Heart right ventricle (tissue), 16 donors: ENCODE results near the gene REEP6. TPM values are rescaled to one million over a fixed set of nuclear protein-coding genes. Genes with fewer than 3 reads are reported as not detected.

ENCODE experiments used
- ATAC-seq, 8 donors: fragments of 200-7000 bp; cut with Tn5 transposase; one replicate each; pipeline ENCODE4 v1.9.1; 2020; ENCODE audit warnings: mild to moderate bottlenecking in 8 of 8, moderate library complexity in 8 of 8, moderate number of reproducible peaks in 1 of 8
- DNase-seq, 2 donors: peaks; one replicate each; pipeline ENCODE4 v3.0.0-alpha.2; 2020
- H3K27ac ChIP-seq, 10 donors: fragments of 200-600 bp; sonication (generic) in 2 of 10; one replicate each; pipeline versions ENCODE4 v1.5.0 to v1.8.0; 2020 to 2022; ENCODE audit warnings: mild to moderate bottlenecking in 3 of 10
- H3K27me3 ChIP-seq, 7 donors: fragments of 200-600 bp; one replicate each; pipeline ENCODE4 v1.8.0; 2021 to 2022; ENCODE audit warnings: mild to moderate bottlenecking in 2 of 7
- H3K36me3 ChIP-seq, 9 donors: fragments of 200-600 bp; sonication (generic) in 1 of 9; one replicate each; pipeline versions ENCODE4 v1.5.0 to v1.8.0; 2020 to 2022; ENCODE audit warnings: mild to moderate bottlenecking in 2 of 9
- H3K4me1 ChIP-seq, 9 donors: fragments of 200-600 bp; sonication (generic) in 1 of 9; one replicate each; pipeline versions ENCODE4 v1.5.0 to v1.8.0; 2020 to 2022; ENCODE audit warnings: mild to moderate bottlenecking in 4 of 9
- H3K4me3 ChIP-seq, 10 donors: fragments of 200-600 bp; sonication (generic) in 2 of 10; one replicate each; pipeline versions ENCODE4 v1.5.0 to v1.8.0; 2020 to 2022; ENCODE audit warnings: mild to moderate bottlenecking in 7 of 10, moderate library complexity in 2 of 10
- H3K9me3 ChIP-seq, 11 donors: fragments of 200-600 bp in 10 of 11; sonication (generic) in 2 of 11; one replicate each; pipeline versions ENCODE4 v1.5.0 to v1.8.0; 2013 to 2022; ENCODE audit warnings: mild to moderate bottlenecking in 2 of 11, control low read depth in 1 of 11, moderate library complexity in 1 of 11
- CTCF ChIP-seq, 9 donors: fragments of 200-600 bp; sonication (generic) in 2 of 9; IDR thresholded peaks; one replicate each; pipeline versions ENCODE4 v1.5.0 to v1.8.0; 2021 to 2022; ENCODE audit warnings: antibody characterized with exemption in 9 of 9, mild to moderate bottlenecking in 5 of 9, moderate library complexity in 1 of 9
- WGBS, 2 donors: extraction: QIAGEN DNeasy Blood & Tissue Kit; methylation state at CpG; one replicate each; pipeline ENCODE4 v1.1.7; 2013; ENCODE audit warnings: inconsistent platforms in 1 of 2; 5-methylcytosine and 5-hydroxymethylcytosine counted together
- intact Hi-C, 10 donors: fragments of 100-400 bp; cut with DNase I; formaldehyde crosslinking; loops; one replicate each; pipeline versions ENCODE4 v1.11.1 to v1.14.2; 2022
- polyA plus RNA-seq, 2 donors: library from polyadenylated mRNA; stranded (reverse); fragments of 200-250 nt; gene quantifications; one replicate each; pipeline ENCODE4 v1.2.3, GENCODE V29; 2013
- total RNA-seq, 10 donors: library from RNA; stranded (reverse); fragmentation: NEBNext Ultra II Directional in 3 of 10; extraction: Animal tissue kit (Norgen Biotek cat#: 25700) in 3 of 10; gene quantifications; one replicate each; pipeline versions ENCODE4 v1.2.1 to v1.2.4, GENCODE V29; 2021 to 2023
- donor health status: Arrhythmogenic right ventricular cardiomyopathy.
- donor health status: ischemic (EF 13 %, LVEDD 7.1; RV severe dilation, severe dysfunction).
- donor health status: healthy with polysubstance abuse.
- donor health status: DM: no; HTN: yes; CAD: no.
- donor health status: DM: no; HTN: no; CAD: no.
- donor health status: ischemic (EF 25% LVEDD 6.9; RV normal size, moderate dysfunction).
- donor health status: ischemic (EF 25% LVEDD 5.7; RV mildly dilated, moderate dysfunction).
- donor health status: healthy.
- donor health status: DM: yes; HTN: yes; CAD: no.
- donor health status: Ischemic cardiomyopathy.
- donor health status: ischemic (EF 35%, LVEDD 5.7; RV mildly dilated, moderate dysfunction).
- donor health status: nonischemic (EF 11% LVEDD 7.7; RV severe dilation, severe dysfunction).
- donor health status: DM: yes; HTN: yes; CAD: no.
- donor health status: PGD.
- donor health status: ischemic (EF 29% LVEDD 5.4; RV normal size, mild dysfunction).
- donor health status: nonischemic (EF 23%, LVEDD 6.1; RV moderate dilation, normal function).

The REEP6 gene
- total and polyA plus RNA-seq, 12 donors, result 1.8 to 5.0 (median 3.8) TPM

GRCh38 chr19:1449467-1450442, 41.2 kb upstream of the REEP6 start, which contains the start of gene APC2:
APC2 (plus strand) TSS chr19:1450121; CDS start chr19:1453002, 2,881 bp downstream.
- intact Hi-C loops, result loop anchor here in 2 of 10 donors (10.0 kb wide), 1 partner anchor 65 kb away; the partner anchor contains the start of gene ADAMTSL5 (in 2 of the 2)
- TF ChIP-seq CTCF (IDR thresholded peaks at IDR 0.05), result no peak
- no peak for ATAC-seq
- Histone ChIP-seq H3K4me1 (peaks cover 15 to 39% (median 36%) of the 10 kb centered on the region in 9 donors), H3K9me3 (no peaks in the 10 kb centered on the region), H3K36me3 (no peaks in the 10 kb centered on the region), H3K4me3 (no peak within 1 kb of the TSS), H3K27ac (no peak within 1 kb of the TSS), H3K27me3 (peaks cover 53 to 100% (median 93%) of the 10 kb centered on the region in 7 donors)
- DNase-seq, result no peak
- WGBS, 2 donors, result 5 to 6% methylated on average over 63 to 74 of the region's 74 CpGs

- Histone ChIP-seq H3K27me3 (peaks cover 57 to 100% (median 98%) of the 10 kb centered on the region in 7 donors), H3K4me1 (peaks cover 12 to 40% (median 35%) of the 10 kb centered on the region in 9 donors), H3K27ac (no peak overlapping the region), H3K9me3 (no peaks in the 10 kb centered on the region), H3K4me3 (no peak overlapping the region), H3K36me3 (no peaks in the 10 kb centered on the region)
- no peak for ATAC-seq
- TF ChIP-seq CTCF (IDR thresholded peaks at IDR 0.05), result no peak
- 60 to 61% methylated on average over 22 of the region's 22 CpGs for WGBS, 2 donors
- DNase-seq, result no peak
- intact Hi-C loops, result no loop called here
Measured at GRCh38 chr19:1450735-1451731, 39.9 kb upstream of the REEP6 start.

DNA sequence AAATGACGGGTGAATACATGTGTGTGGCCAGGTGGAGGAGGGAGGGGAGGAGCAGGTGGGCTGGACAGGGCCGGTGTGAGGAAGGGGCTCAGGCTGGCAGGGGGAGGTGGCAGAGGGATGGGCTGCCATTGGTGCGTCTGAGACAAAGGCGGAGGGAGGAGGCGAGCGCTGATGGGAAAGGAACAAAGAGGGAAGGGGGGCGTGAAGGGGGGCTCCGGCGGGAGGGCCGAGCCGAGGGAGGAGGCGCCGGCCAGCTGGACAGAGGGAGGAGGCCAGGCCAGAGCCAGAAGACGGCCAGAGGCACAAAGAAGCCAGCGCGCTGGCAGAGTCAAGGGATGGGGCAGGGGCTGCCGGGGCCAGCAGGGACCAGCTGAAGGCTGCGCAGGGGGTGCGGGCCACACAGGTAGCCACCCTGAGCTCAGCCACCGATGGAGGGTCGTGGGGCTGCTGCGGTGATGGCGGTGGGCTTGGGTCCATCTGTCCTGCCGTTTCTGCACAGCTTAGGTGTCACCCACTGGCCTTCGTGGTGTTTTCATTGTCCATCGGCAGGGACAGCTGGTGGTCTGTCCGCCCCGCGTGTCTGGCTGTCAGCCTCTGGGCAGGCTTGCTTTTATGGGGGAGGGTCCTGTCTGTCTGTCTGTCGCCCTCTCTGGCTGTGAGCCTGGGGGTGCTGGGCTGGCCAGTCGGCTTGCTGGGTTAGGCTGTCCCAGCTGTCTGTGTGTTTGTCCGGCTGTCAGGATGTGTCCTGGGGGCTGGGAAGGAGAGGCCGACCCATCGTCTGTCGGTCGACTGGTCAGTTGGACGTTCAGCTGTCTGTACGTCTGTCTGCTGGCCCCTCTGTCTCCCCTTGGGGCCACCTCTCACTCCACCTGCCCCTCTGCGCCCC, 38.8 kb upstream of the REEP6 start:
- no peak overlapping the region for H3K27ac ChIP-seq
- ATAC-seq, result no peak
- H3K36me3 ChIP-seq, result no peaks in the 10 kb centered on the region
- TF ChIP-seq CTCF (IDR thresholded peaks at IDR 0.05), result no peak
- intact Hi-C loops, result no loop called here
- H3K27me3 ChIP-seq, result peaks cover 57 to 100% (median 98%) of the 10 kb centered on the region in 7 donors
- H3K4me3 ChIP-seq, result no peak overlapping the region
- peaks cover 7 to 41% (median 36%) of the 10 kb centered on the region in 9 donors for H3K4me1 ChIP-seq
- H3K9me3 ChIP-seq, result no peaks in the 10 kb centered on the region
- 37 to 39% methylated on average over 34 to 39 of the region's 39 CpGs for WGBS, 2 donors
- DNase-seq, result no peak
